K562 (cell line): ENCODE measurements around the gene ASIC1. TPM values are rescaled to one million over a fixed set of nuclear protein-coding genes. Genes with fewer than 3 reads are reported as not detected.

ENCODE experiments used
- ATF1 ChIP-seq, 2 experiments: fragments of 450-650 bp in 1 of 2; IDR thresholded peaks; 2 replicates each; pipeline ENCODE4 v1.6.1; 2016; ENCODE audit warnings: missing compliant biosample characterization in 1 of 2, missing genetic modification characterization in 1 of 2
- BRCA1 ChIP-seq, 2 experiments: fragments of 450-650 bp in 1 of 2; sonication (generic) in 1 of 2; formaldehyde crosslinking in 1 of 2; IDR thresholded peaks; 2 replicates each; pipeline versions ENCODE4 v1.5.0 to v1.6.1; 2017 to 2020; ENCODE audit warnings: mild to moderate bottlenecking in 1 of 2, missing genetic modification reagents in 1 of 2
- CC2D1A ChIP-seq: fragments of 450-650 bp; IDR thresholded peaks from 2 replicates; pipeline ENCODE4 v1.6.1; 2017; ENCODE audit warnings: mild to moderate bottlenecking
- CREB1 ChIP-seq, 2 experiments: sonication (generic) in 1 of 2; formaldehyde crosslinking in 1 of 2; IDR thresholded peaks; 2 replicates each; pipeline versions ENCODE4 v1.6.1 to v1.8.0; 2012 to 2022; ENCODE audit warnings: inconsistent platforms in 1 of 2, mild to moderate bottlenecking in 1 of 2, missing genetic modification reagents in 1 of 2, moderate library complexity in 1 of 2
- DMBX1 ChIP-seq: fragments of 250-450 bp; sonication (Bioruptor Pico); IDR thresholded peaks from 2 replicates; pipeline ENCODE4 v1.8.0; 2022; ENCODE audit warnings: inconsistent platforms, mild to moderate bottlenecking, moderate library complexity, borderline replicate concordance
- EGR1 ChIP-seq: fragments of 450-650 bp; conservative IDR thresholded peaks from 2 replicates; pipeline ENCODE4 v1.6.1; 2017; ENCODE audit warnings: mild to moderate bottlenecking
- HNRNPL ChIP-seq: fragments of 200-400 bp; formaldehyde crosslinking; IDR thresholded peaks from 2 replicates; pipeline ENCODE4 v1.6.1; 2017; ENCODE audit warnings: low read depth, mild to moderate bottlenecking, low read length
- ID3 ChIP-seq, 2 experiments: fragments of 250-450 bp in 1 of 2; fragments of 450-650 bp in 1 of 2; sonication (Bioruptor Pico) in 1 of 2; IDR thresholded peaks; 2 replicates each; pipeline versions ENCODE4 v1.6.1 to v1.8.0; 2016 to 2021; ENCODE audit warnings: mild to moderate bottlenecking in 2 of 2, moderate library complexity in 2 of 2, missing compliant biosample characterization in 1 of 2, missing genetic modification characterization in 1 of 2
- KLF10 ChIP-seq: fragments of 250-450 bp; sonication (Bioruptor Pico); IDR thresholded peaks from 2 replicates; pipeline ENCODE4 v1.6.1; 2021; ENCODE audit warnings: matching md5 sums
- KLF6 ChIP-seq: fragments of 250-450 bp; sonication (Bioruptor Pico); IDR thresholded peaks from 2 replicates; pipeline ENCODE4 v1.4.0; 2020; ENCODE audit warnings: mild to moderate bottlenecking, moderate library complexity, borderline replicate concordance
- MAZ ChIP-seq, 2 experiments: fragments of 450-650 bp in 1 of 2; sonication (generic) in 1 of 2; formaldehyde crosslinking; IDR thresholded peaks in 1 of 2; conservative IDR thresholded peaks in 1 of 2; 2 replicates each; pipeline versions ENCODE4 v1.4.0 to v1.5.0; 2020; ENCODE audit warnings: mild to moderate bottlenecking in 1 of 2, missing genetic modification reagents in 1 of 2
- MCM7 ChIP-seq, 2 experiments: fragments of 450-650 bp; IDR thresholded peaks; 2 replicates each; pipeline ENCODE4 v1.6.1; 2016 to 2018
- NKRF ChIP-seq: fragments of 450-650 bp; IDR thresholded peaks from 2 replicates; pipeline ENCODE4 v1.6.1; 2016; ENCODE audit warnings: borderline replicate concordance
- RBM17 ChIP-seq: fragments of 200-400 bp; formaldehyde crosslinking; IDR thresholded peaks from 2 replicates; pipeline ENCODE4 v1.6.1; 2017; ENCODE audit warnings: low read depth, mild to moderate bottlenecking, low read length, borderline replicate concordance
- RFX5 ChIP-seq: IDR thresholded peaks from 2 replicates; pipeline ENCODE4 v1.6.1; 2011; ENCODE audit warnings: low read depth, mild to moderate bottlenecking, improper control_type of control experiment, low read length
- SMC3 ChIP-seq: conservative IDR thresholded peaks from 2 replicates; pipeline ENCODE4 v1.6.1; 2011; ENCODE audit warnings: low read depth, low read length, improper control_type of control experiment; ENCODE audit not compliant: insufficient read depth
- TSHZ1 ChIP-seq: fragments of 250-450 bp; sonication (Bioruptor Pico); IDR thresholded peaks from 2 replicates; pipeline ENCODE4 v1.4.0; 2020; ENCODE audit warnings: mild to moderate bottlenecking, moderate library complexity
- ZFP1 ChIP-seq: fragments of 450-650 bp; formaldehyde crosslinking; IDR thresholded peaks from 2 replicates; pipeline ENCODE4 v1.4.0; 2020; ENCODE audit warnings: mild to moderate bottlenecking, mixed read lengths
- ZFP36 ChIP-seq: fragments of 150-350 bp; IDR thresholded peaks from 2 replicates; pipeline ENCODE4 v1.6.1; 2018; ENCODE audit warnings: low read length, low read depth; ENCODE audit not compliant: partially characterized antibody
- ZNF140 ChIP-seq: fragments of 250-450 bp; sonication (Bioruptor Pico); IDR thresholded peaks from 2 replicates; pipeline ENCODE4 v1.8.0; 2021; ENCODE audit warnings: moderate library complexity, mild to moderate bottlenecking, inconsistent platforms
- ZNF644 ChIP-seq: fragments of 200-800 bp; sonication (Bioruptor generic); IDR thresholded peaks from 2 replicates; pipeline ENCODE4 v1.6.1; 2016; ENCODE audit warnings: low read depth, missing genetic modification characterization, missing compliant biosample characterization
- ZSCAN29 ChIP-seq: fragments of 450-650 bp; IDR thresholded peaks from 2 replicates; pipeline ENCODE4 v1.6.1; 2017
- polyA plus RNA-seq, 8 experiments: library from polyadenylated mRNA; depleted of rRNA in 4 of 8; stranded (reverse) in 5 of 8; unstranded in 3 of 8; fragments of >200 nt; fragmentation: Nextera tagmentation in 2 of 8; fragmentation: Illumina TruSeq in 1 of 8; extraction: Ambion mirVana in 2 of 8; extraction: Trizol in 1 of 8; gene quantifications; 2 replicates each; pipeline versions ENCODE4 v1.2.1 to v1.2.3, GENCODE V29; 2011 to 2014; ENCODE audit warnings: inconsistent platforms in 1 of 8, missing spikeins in 1 of 8
- total RNA-seq, 7 experiments: library from RNA; depleted of rRNA in 6 of 7; stranded (reverse); fragments of >200 nt in 6 of 7; fragmentation: Illumina TruSeq in 2 of 7; extraction: Trizol in 2 of 7; gene quantifications; 2 replicates each; pipeline versions ENCODE4 v1.2.1 to v1.2.3, GENCODE V29; 2011 to 2021; ENCODE audit warnings: low replicate concordance in 1 of 7

Gene ASIC1
- total and polyA plus RNA-seq, 9 of the 15 experiments (the other 6 are each of a cell fraction or from before 2014, with no cell fraction given), result 0.01 to 1.7 (median 0.45) TPM

GRCh38 chr12:50039151-50039835, 18.1 kb upstream of the ASIC1 start (continued):
- TF ChIP-seq CREB1 (IDR thresholded peaks at IDR 0.05) (0 out of 2 replicates have a peak, but pooled peaks have one; percentile 33), CREB1 (CRISPR knock-in tag; IDR thresholded peaks at IDR 0.05) (peak; percentile 55), ID3 (CRISPR knock-in tag; IDR thresholded peaks at IDR 0.05) (no peak), ID3 (tag; IDR thresholded peaks at IDR 0.05) (no peak), MAZ (CRISPR knock-in tag; conservative IDR thresholded peaks at IDR 0.05 in 1 of 2, IDR thresholded peaks at IDR 0.05 in 1 of 2) (peak; percentile 38 to 79; a peak in 2 of 4 replicates), CC2D1A (peak; percentile 79), ZNF140 (CRISPR knock-in tag) (no peak), NKRF (no peak), BRCA1 (IDR thresholded peaks at IDR 0.05) (no peak), BRCA1 (CRISPR knock-in tag; IDR thresholded peaks at IDR 0.05) (no peak), RBM17 (no peak), ZSCAN29 (no peak), ZNF644 (no peak), KLF6 (CRISPR knock-in tag) (0 out of 2 replicates have a peak, but pooled peaks have one; percentile 25), TSHZ1 (CRISPR knock-in tag) (no peak), SMC3 (peak; percentile 94), HNRNPL (no peak), DMBX1 (CRISPR knock-in tag) (0 out of 2 replicates have a peak, but pooled peaks have one; percentile 21), RFX5 (no peak), KLF10 (CRISPR knock-in tag) (no peak), ZFP36 (peak; percentile 24), ATF1 (CRISPR knock-in tag; IDR thresholded peaks at IDR 0.05) (no peak), ATF1 (tag; IDR thresholded peaks at IDR 0.05) (peak; percentile 51), ZFP1 (no peak), EGR1 (peak; percentile 48), MCM7 (IDR thresholded peaks at IDR 0.05) (no peak)
